DMS79 treated with DMSO at 0.1 percent for 48 hours (cell line): ENCODE results near the gene ISL1.
A peak's percentile ranks its signal among the peaks of the same experiment; 100 is the strongest.

Experiments
- DNase-seq: peaks from one replicate; lab custom pipeline; 2025; lab: John Stamatoyannopoulos, UW

The ISL1 gene

GRCh38 chr5:51383131-51384121, at the start of gene ISL1:
TSS of gene ISL1 (plus strand) at chr5:51383448. CDS start at chr5:51383672, 224 bp downstream.
- DNase-seq, result peak; percentile 88

DNA sequence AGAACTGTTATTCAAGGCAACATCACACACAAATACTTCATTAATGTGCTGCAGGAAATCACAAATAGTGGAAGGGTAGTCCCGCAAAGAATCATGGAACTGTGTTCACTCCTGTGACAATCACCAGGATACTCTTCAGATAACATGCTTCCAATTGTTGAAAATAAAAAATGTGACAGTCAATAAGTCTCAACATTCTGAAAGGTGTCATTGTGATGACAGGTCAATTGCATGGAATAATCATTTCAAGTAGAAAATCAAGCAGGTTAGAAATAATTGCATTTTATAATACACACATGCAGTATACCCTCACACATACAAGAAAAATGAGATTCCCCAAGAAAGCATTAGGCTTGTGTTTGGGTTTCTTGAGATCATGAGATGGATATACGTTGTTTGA, 46.4 kb upstream of the ISL1 start:
- DNase-seq, result no peak

- DNase-seq, result no peak
Measured at GRCh38 chr5:51345106-51345505, 38.1 kb upstream of the ISL1 start.

GRCh38 chr5:51347157-51347556, 36.1 kb upstream of the ISL1 start:
- no peak for DNase-seq

GRCh38 chr5:51347704-51348103, 35.5 kb upstream of the ISL1 start:
- no peak for DNase-seq

GRCh38 chr5:51371052-51371451, 12.2 kb upstream of the ISL1 start:
- DNase-seq, result peak; percentile 82

DNA sequence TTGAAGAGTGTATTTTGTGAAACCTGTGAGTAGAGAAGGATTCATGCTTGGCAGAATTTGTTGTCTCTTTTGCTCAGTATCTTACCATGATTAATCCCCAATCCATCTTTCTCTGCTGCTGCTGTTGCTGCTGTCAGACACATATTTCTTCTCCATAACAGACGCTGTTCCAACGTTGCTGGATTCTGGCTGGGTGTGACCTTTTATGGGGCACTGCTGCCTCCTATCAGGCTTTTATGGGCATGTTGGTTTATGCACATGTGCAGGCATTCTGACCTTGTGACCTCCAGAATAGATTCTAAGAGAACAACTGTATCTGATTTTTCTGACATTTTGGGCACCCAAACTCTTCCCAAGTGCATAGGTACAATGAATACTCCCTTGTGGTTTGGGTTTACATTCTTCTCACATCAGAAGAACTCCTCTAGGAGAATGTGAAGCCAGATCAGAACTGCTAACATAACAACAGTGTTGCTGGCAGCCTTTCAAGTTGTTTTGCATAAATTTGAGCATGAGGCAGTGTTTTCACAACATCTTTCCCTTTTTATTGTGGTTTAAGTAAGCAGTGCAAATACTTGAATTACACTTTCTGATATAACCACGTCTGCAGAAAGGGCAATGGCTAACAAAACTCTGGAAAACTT, 9.2 kb upstream of the ISL1 start:
- DNase-seq, result peak; percentile 67

GRCh38 chr5:51375084-51375483, 8.2 kb upstream of the ISL1 start:
- DNase-seq, result no peak

DNA sequence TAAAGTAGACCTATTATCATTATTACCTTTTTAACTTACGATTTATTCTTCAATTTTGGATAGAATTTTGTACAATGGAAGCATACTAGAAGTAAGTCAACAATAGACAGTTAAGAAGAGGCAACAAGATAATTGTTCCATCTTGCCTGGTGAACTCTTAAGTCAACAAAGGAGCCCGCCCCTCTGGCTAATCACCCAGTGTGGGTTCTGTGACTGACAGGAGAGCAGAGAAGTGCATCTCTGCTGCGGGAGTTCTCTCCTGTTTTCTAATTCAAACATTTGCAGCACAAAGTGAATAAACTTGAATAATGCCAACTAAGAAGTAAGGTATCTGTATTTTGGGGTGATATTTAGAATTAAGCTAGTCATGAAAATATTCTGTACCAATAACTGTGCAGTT, 6.7 kb upstream of the ISL1 start:
- peak; percentile 65 for DNase-seq

- no peak for DNase-seq
Measured at GRCh38 chr5:51377151-51378060, 5.8 kb upstream of the ISL1 start.

GRCh38 chr5:51378061-51378409, 5.2 kb upstream of the ISL1 start:
- no peak for DNase-seq

DNA sequence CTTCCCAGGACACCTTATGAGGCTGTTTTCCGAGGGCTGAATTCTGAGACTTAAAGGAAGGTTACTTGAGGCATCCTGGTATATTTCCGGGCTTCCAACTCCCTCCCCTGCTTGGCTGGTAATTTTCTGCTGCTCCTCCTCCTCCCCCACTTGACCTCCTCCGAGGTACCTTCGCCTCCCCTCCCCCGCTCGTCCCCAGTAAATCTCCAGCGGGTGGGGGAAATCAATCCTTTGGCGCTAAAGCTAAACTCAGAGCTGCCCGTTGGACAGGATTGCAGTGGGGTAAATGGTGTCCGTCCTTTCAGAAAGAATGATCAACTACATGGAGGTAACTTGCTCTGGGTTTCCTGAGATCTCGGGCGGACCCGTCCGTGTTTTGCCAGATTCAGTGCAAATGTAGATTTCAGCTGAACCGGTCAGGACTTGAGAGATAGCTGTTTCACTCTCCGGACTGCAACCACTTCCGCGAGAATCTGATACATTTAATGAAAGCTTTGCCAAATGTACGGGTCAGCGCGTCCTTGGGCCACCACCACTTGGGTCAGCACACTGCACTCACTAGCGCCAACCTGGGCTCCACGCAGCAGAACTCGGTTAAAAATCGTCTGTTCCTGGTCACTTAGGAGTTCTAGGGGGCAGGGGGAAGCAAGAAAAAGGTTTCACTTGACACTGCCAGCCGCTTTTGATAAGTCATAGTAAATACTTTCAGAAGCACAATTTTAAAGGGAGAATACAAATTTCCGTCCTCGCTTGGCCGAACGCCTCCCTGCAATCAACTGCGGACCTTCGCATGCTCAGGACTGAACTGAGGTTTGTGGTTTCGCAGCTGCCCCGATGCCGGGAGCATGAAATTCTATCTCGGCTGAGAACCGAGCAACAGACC, 4.6 kb upstream of the ISL1 start:
- DNase-seq, result peak; percentile 84

DNA sequence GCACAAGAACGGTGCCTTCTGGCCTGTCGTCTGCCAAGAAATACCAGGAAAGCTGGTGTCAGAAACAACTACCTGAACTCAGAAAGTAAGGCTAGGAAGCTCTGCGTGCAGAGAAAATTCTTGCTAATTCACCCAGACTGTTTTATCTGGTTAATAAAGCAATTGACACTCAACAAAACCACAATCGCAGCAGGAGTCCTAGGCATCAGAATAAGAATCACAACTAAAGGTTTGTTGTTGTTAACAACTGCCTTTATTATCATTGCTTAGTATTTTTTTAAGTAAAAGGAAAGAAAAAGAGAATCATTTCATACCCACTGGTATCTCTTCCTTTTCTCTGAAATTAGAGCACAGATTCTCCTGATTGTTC, 3.9 kb upstream of the ISL1 start:
- peak; percentile 79 for DNase-seq

DNA sequence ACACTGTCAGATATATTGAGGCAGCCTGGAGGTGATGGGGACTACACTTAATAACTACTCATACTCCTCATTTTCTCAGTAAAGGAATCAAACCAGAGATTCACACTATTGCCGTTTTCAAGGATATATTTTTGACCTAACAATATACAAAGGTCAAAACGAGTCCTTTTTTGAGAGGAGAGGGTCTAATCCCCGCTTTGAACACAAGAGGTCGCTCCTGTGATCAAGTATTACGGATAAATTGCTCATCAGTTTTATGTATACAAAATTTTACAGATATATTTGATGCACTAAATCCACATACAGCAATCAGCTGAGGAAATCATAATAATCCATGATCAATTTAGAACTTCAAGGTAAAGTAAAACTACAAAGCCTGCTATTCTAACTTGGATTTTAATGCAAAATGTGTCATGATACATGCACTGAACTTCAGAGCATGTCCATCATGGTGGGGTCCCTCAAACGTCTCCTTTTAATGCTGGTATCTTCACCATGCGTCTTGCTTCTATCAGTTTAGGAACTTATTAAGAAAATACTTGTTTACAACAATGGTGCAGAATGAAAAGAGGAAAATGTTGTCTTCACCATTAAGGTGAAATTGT, 2.5 kb upstream of the ISL1 start:
- peak; percentile 85 for DNase-seq

DNA sequence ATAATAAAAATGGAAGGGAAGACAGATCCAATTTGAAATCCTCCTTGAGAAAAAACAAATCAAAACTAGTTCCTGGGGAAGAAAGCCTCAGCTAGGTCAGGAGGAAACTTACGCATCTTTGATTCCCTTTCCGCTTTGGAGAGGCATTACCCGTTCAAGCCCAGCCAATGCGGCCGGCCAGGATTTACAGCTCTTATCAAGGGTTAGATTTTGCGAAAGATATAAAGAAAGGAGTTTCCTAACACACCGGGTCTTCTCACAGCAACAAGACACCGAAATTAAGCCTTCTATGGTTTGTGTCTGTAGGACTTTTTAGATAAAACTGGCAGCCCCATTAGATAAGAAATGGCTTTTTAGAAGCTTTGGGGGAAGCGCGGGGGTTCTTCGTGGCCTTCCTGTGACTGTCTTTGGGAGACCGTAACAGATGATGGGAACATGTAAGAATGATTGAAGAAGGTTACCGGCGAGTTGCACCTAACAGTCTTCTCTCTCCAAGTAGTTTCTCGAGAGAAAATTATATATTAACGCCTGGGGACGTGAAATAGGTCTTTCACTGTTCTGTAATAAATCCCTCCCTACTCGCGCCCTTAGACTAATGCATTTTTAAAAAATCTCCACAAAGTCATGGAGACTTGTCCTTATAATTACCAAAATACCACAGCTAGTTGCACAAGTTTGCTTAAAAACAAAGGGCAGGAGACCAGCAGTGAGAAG, 1.3 kb upstream of the ISL1 start:
- peak; percentile 55 for DNase-seq

DNA sequence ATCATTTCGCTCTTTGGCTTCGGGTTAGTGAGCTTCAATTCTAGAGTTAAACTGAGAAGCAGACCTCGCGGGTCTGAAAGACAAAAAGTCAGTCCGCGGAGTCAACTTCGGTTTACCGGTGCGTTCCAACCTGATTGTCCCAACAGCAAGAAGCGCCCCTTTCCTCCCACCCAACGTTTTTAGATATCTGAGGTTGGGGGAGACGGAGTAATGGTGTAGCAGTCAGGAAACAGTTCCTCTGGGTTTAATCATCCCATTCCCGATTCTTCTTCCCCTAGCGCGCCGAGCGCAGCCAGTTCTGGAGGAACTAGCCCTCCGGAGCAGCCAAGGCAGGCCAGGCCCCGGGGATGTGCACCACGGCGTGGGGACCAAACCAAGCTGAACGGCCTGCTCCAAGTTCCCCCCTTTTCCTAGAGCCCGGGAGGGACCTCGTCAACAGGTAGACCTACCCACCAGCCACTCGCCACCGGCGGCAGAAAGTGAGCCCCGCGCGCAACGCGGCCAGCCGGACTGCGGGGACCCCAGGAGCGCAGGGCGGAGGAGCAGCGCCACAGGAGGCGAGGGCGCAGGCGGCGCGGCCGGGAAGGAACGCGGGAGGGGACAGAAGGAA, 622 bp upstream of the ISL1 start:
- peak; percentile 46 for DNase-seq

- DNase-seq, result no peak
Measured at GRCh38 chr5:51384281-51384840, 1.1 kb downstream of the ISL1 start.

DNA sequence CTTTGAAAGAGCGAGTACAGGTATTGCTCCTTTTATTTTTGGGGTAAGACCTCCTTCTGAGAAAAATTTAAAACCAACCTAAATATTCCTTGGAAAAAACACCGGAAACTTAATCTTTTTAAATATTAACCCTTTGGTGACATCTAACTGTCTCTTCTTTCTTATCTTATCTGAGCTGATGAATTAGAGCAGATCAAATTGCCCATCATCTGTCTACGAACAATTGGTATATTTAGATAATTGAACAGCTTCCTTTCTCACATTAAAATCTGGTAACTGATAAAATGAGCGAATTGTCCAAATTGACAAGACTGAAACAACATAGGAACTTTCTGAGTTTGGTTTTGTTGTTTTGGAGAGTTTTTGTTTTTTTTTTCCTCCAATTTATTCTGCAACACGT, 2.0 kb downstream of the ISL1 start:
- DNase-seq, result peak; percentile 61
